K562 (cell line): ENCODE data around the gene TSPOAP1. TPM values are rescaled to one million over a fixed set of nuclear protein-coding genes. Genes with fewer than 3 reads are reported as not detected.
A peak's percentile ranks its signal among the peaks of the same experiment; 100 is the strongest.

ENCODE experiments used
- ATAC-seq: fragments of 200-7000 bp; cut with Tn5 transposase; 3 replicates; pipeline ENCODE4 v1.9.1; 2020; ENCODE audit warnings: moderate library complexity
- BruUV-seq: library from RNA; stranded (reverse); fragments of 400-500 nt; replicated peaks from 2 replicates; lab custom pipeline; 2021; lab: Mats Ljungman, UMichigan
- CTCF ChIA-PET: fragments of 300-600 bp; formaldehyde crosslinking; extraction: SDS; loops from one replicate; lab custom pipeline; 2021; ENCODE audit warnings: low intra/inter-chr PET ratio; lab: Yijun Ruan, JAX
- POLR2A ChIA-PET: fragments of 300-600, 350-650 bp; sonication (Branson Sonifier 250); formaldehyde crosslinking; extraction: SDS; loops from one replicate; lab custom pipeline; 2021; ENCODE audit warnings: antibody characterized with exemption, inconsistent platforms; lab: Yijun Ruan, JAX
- DNase-seq, 4 experiments: peaks; one replicate each; pipeline versions ENCODE4 v3.0.0 to v3.0.0-alpha.2; 2011 to 2018; ENCODE audit warnings: low spot score in 3 of 4, mixed read lengths in 3 of 4; ENCODE audit errors: extremely low read depth in 1 of 4
- FAIRE-seq: peaks from 2 replicates; lab custom pipeline; 2011; peaks lifted over from hg19 to GRCh38; lab: Jason Lieb, UNC
- H2AFZ ChIP-seq: 2 replicates; pipeline ENCODE4 v1.6.0; 2011; ENCODE audit warnings: low read depth, low read length, control low read depth, inconsistent platforms
- H3K27ac ChIP-seq: fragments of 200-600 bp; 3 replicates; pipeline ENCODE4 v1.8.0; 2011; ENCODE audit warnings: low read depth, mild to moderate bottlenecking, control low read depth, inconsistent platforms, low read length, moderate library complexity, mixed read lengths; ENCODE audit errors: extremely low read depth
- H3K27me3 ChIP-seq, 2 experiments: fragments of 300-600 bp in 1 of 2; 2 replicates in 1 of 2; 3 replicates in 1 of 2; pipeline versions ENCODE4 v1.6.0 to v1.8.0; 2011; ENCODE audit warnings: inconsistent platforms in 2 of 2, low read length in 2 of 2, mild to moderate bottlenecking in 1 of 2, mixed read lengths in 1 of 2, moderate library complexity in 1 of 2; ENCODE audit not compliant: control insufficient read depth in 2 of 2, insufficient read depth in 2 of 2
- H3K36me3 ChIP-seq: fragments of 300-600 bp; 3 replicates; pipeline ENCODE4 v1.8.0; 2011; ENCODE audit warnings: mild to moderate bottlenecking, low read length, inconsistent platforms; ENCODE audit not compliant: control insufficient read depth, insufficient read depth
- H3K4me1 ChIP-seq, 2 experiments: fragments of 200-600 bp in 1 of 2; replicated peaks in 1 of 2; 2 replicates in 1 of 2; 3 replicates in 1 of 2; pipeline versions ENCODE4 v1.5.1 to v1.8.0; 2011; ENCODE audit warnings: inconsistent platforms in 2 of 2, low read length in 2 of 2, mild to moderate bottlenecking in 1 of 2, mixed read lengths in 1 of 2, moderate library complexity in 1 of 2; ENCODE audit not compliant: control insufficient read depth in 2 of 2, insufficient read depth in 2 of 2
- H3K4me2 ChIP-seq: 2 replicates; pipeline ENCODE4 v1.6.1; 2011; ENCODE audit warnings: low read length, control low read depth, inconsistent platforms, mixed read lengths; ENCODE audit not compliant: insufficient read depth
- H3K4me3 ChIP-seq: fragments of 200-600 bp; sonication (generic), shearing (Covaris generic); 2 replicates; pipeline ENCODE4 v1.5.1; 2016; ENCODE audit warnings: control low read depth, inconsistent platforms
- H3K79me2 ChIP-seq: fragments of 200-600 bp; 3 replicates; pipeline ENCODE4 v1.8.0; 2011; ENCODE audit warnings: low read length, inconsistent platforms; ENCODE audit not compliant: control insufficient read depth, insufficient read depth
- H3K9ac ChIP-seq, 2 experiments: 2 replicates each; pipeline versions ENCODE4 v1.6.0 to v1.6.1; 2011; ENCODE audit warnings: low read depth in 2 of 2, low read length in 2 of 2, control low read depth in 1 of 2, inconsistent platforms in 1 of 2, mild to moderate bottlenecking in 1 of 2, mixed read lengths in 1 of 2; ENCODE audit not compliant: insufficient read depth in 1 of 2
- H3K9me1 ChIP-seq: one replicate; pipeline ENCODE4 v1.6.0; 2011; ENCODE audit warnings: inconsistent platforms, mild to moderate bottlenecking, low read length, moderate library complexity; ENCODE audit not compliant: control insufficient read depth, insufficient read depth
- H3K9me3 ChIP-seq: replicated peaks from 2 replicates; pipeline ENCODE4 v1.5.1; 2011; ENCODE audit warnings: low read depth, low read length, inconsistent platforms; ENCODE audit not compliant: control insufficient read depth, insufficient read depth
- H4K20me1 ChIP-seq: replicated peaks from 2 replicates; pipeline ENCODE4 v1.6.1; 2011; ENCODE audit warnings: low read length, inconsistent platforms, mixed read lengths; ENCODE audit not compliant: control insufficient read depth, insufficient read depth
- BCOR ChIP-seq: fragments of 450-650 bp; IDR thresholded peaks from 2 replicates; pipeline ENCODE4 v1.6.1; 2016
- BRD4 ChIP-seq: fragments of 200-600 bp; sonication (generic); IDR thresholded peaks from 2 replicates; pipeline ENCODE4 v1.6.1; 2017; ENCODE audit warnings: inconsistent platforms
- DDX20 ChIP-seq: fragments of 450-650 bp; IDR thresholded peaks from 2 replicates; pipeline ENCODE4 v1.6.1; 2016; ENCODE audit warnings: missing genetic modification characterization, low read depth, mild to moderate bottlenecking, missing compliant biosample characterization, moderate library complexity
- DPF2 ChIP-seq: fragments of 450-650 bp; IDR thresholded peaks from 2 replicates; pipeline ENCODE4 v1.6.1; 2016
- EGR1 ChIP-seq: fragments of 450-650 bp; conservative IDR thresholded peaks from 2 replicates; pipeline ENCODE4 v1.6.1; 2017; ENCODE audit warnings: mild to moderate bottlenecking
- MAFK ChIP-seq: IDR thresholded peaks from 2 replicates; pipeline ENCODE4 v1.6.1; 2011; ENCODE audit warnings: low read length, improper control_type of control experiment
- PHB2 ChIP-seq: fragments of 450-650 bp; IDR thresholded peaks from 2 replicates; pipeline ENCODE4 v1.6.1; 2017; ENCODE audit warnings: low read depth
- RBM25 ChIP-seq: fragments of 200-400 bp; formaldehyde crosslinking; IDR thresholded peaks from 2 replicates; pipeline ENCODE4 v1.6.1; 2018; ENCODE audit warnings: low read length, low read depth, moderate library complexity; ENCODE audit not compliant: severe bottlenecking
- SREBF2 ChIP-seq: sonication (generic); formaldehyde crosslinking; IDR thresholded peaks from 2 replicates; pipeline ENCODE4 v1.4.0; 2020; ENCODE audit warnings: mild to moderate bottlenecking, missing genetic modification reagents
- ZNF584 ChIP-seq: fragments of 200-800 bp; sonication (Bioruptor generic); IDR thresholded peaks from 2 replicates; pipeline ENCODE4 v1.6.1; 2016; ENCODE audit warnings: low read depth, mild to moderate bottlenecking, missing genetic modification characterization, missing compliant biosample characterization
- WGBS: fragments of 100-300 bp; shearing (Covaris generic); methylation state at CpG from one replicate; pipeline ENCODE4 v1.1.6; 2016; ENCODE audit warnings: low coverage, mixed read lengths; ENCODE audit not compliant: insufficient coverage; ENCODE audit errors: missing lambda C conversion rate; 5-methylcytosine and 5-hydroxymethylcytosine counted together
- in situ Hi-C: fragments of 300-500 bp; cut with MboI; formaldehyde crosslinking; loops from 4 replicates; pipeline ENCODE4 v1.15.0; 2018; ENCODE audit warnings: inconsistent platforms, mixed read lengths
- intact Hi-C: fragments of 100-400 bp; cut with micrococcal nuclease; formaldehyde crosslinking; loops from 2 replicates; pipeline ENCODE4 v1.14.2; 2022
- polyA plus RNA-seq, 8 experiments: library from polyadenylated mRNA; depleted of rRNA in 4 of 8; stranded (reverse) in 5 of 8; unstranded in 3 of 8; fragments of >200 nt; fragmentation: Nextera tagmentation in 2 of 8; fragmentation: Illumina TruSeq in 1 of 8; extraction: Ambion mirVana in 2 of 8; extraction: Trizol in 1 of 8; gene quantifications; 2 replicates each; pipeline versions ENCODE4 v1.2.1 to v1.2.3, GENCODE V29; 2011 to 2014; ENCODE audit warnings: inconsistent platforms in 1 of 8, missing spikeins in 1 of 8
- total RNA-seq, 7 experiments: library from RNA; depleted of rRNA in 6 of 7; stranded (reverse); fragments of >200 nt in 6 of 7; fragmentation: Illumina TruSeq in 2 of 7; extraction: Trizol in 2 of 7; gene quantifications; 2 replicates each; pipeline versions ENCODE4 v1.2.1 to v1.2.3, GENCODE V29; 2011 to 2021; ENCODE audit warnings: low replicate concordance in 1 of 7
- TF ChIP-seq, protein P1 (sequence below): fragments of 250-450 bp; sonication (Bioruptor Pico); IDR thresholded peaks from 2 replicates; pipeline ENCODE4 v1.5.0; 2021; ENCODE audit warnings: mild to moderate bottlenecking, moderate library complexity
- TF ChIP-seq, protein P2 (sequence below): fragments of 250-450 bp; sonication (Bioruptor Pico); IDR thresholded peaks from 2 replicates; pipeline ENCODE4 v1.6.1; 2021; ENCODE audit warnings: mild to moderate bottlenecking
- TF ChIP-seq, protein P3 (sequence below): fragments of 250-450 bp; sonication (Bioruptor Pico); IDR thresholded peaks from 2 replicates; pipeline ENCODE4 v1.4.0; 2020
- TF ChIP-seq, protein P4 (sequence below): sonication (generic); formaldehyde crosslinking; IDR thresholded peaks from 2 replicates; pipeline ENCODE4 v1.8.1; 2023; ENCODE audit warnings: mild to moderate bottlenecking, missing genetic modification reagents

TSPOAP1 gene
- total and polyA plus RNA-seq, 9 of the 15 experiments (the other 6 are each of a cell fraction or from before 2014, with no cell fraction given): 0.87 to 3.9 (median 1.8) TPM; not detected in 2

DNA sequence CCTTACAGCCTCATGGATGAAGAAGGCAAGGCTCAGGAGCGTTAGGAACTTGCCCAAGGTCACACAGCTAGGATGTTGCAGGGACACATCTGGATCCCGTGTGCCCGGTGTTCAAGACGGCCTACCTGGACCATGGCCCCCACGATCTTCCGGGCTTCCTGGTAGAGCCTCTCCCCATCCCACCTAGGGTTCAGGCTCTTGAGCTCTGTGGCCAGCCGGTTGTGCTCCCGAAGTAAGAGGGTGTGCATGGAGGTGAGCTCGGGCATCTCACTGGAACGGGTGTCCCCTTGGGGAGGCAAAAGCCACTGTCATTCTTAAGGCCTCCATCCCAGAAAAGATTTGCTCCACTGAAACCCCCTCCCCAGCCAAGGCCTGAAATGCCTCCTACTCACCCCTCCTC is 53.2 kb downstream of the TSPOAP1 start (continued):
- TF ChIP-seq, protein P1, sequence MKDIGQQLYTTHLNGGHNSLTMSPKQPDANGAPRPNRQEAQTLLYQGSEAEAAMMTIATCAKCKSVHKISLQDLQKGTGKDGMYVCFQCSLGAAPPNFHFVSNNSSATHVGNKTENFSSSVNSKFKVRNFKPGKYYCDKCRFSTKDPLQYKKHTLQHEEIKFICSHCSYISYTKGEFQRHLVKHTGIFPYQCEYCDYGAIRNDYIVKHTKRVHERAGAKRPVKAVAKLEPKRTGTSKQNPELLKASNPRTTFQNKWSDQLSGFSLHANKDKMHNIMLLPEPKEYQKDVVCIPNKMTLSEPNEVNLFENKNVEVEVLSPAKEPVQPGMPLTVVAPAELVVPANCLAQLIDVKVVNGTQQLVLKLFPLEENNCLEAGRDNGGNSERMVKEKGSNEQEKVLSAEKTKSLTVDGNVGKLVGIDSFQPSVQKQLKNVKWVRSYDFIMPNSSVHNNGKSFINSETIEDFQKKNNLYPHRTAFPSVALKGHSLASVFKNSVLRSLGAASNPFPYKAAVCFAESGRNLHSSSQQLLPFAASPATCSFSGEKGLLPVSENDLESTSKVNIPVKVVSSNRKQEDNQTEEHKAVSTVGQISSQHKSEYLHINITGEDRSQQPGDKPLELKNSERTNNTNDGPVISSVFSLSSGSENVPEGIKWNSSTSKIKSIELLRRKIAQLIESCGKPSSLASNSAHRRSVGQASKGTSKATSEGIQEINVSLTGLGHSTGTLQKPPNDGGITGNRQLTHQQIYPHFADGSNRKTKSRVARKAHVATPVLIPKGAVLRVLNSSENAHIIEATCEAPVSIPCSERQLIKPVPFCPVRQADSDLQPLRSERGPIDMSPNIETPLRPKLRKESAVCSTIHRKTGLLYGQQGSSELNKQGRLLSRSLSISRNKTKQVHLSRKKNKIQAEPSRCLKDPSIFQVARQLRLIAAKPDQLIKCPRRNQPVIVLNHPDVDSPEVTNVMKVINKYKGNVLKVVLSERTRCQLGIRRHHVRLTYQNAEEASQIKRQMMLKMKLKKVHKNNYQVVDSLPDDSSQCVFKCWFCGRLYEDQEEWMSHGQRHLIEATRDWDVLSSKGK (CRISPR knock-in tag): no peak
- no peak for TF ChIP-seq BRD4

DNA sequence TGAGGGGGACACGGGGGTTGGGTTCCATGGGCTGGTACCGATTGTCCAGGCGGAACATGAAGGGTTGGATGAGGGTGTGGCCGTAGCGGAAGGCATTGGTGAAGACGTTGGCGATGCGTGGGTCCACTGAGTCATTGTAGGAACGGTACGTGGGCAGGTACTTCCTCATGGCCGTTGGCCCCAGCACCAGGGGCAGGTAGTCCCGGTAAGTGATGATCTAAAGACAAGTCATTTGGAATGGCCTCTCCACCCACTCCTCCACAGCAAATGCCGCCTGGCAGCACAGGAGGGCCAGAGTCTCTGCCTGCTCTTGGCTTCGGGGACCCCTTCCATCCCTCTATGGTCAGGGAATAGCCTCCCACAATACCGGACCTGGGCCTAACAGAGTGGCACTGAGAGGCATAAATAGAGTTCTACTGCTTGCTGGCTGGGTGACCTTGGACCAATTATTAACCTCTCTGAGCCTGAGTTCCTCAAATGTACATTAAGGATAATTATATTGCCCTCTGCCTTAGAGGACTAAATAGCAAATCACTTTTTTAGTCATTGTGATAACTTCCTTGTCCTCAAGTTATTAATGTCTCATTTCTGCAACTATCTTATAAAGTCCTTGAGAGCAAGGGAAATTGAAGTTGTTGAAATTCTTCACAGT is 55.0 kb downstream of the TSPOAP1 start:
- Histone ChIP-seq H3K27ac (no peak overlapping the region), H3K79me2 (no peaks in the 10 kb centered on the region), H3K36me3 (no peaks in the 10 kb centered on the region), H3K9ac (no peak overlapping the region), H2AFZ (no peak overlapping the region), H3K4me1 (peaks cover 5 to 15% of the 10 kb centered on the region in 2 experiments; a peak in 3 of 5 replicates), H3K4me2 (no peak overlapping the region), H3K9me3 (no peaks in the 10 kb centered on the region), H4K20me1 (peaks cover 8% of the 10 kb centered on the region), H3K9me1 (no peaks in the 10 kb centered on the region), H3K4me3 (no peak overlapping the region), H3K27me3 (peaks cover 28 to 81% of the 10 kb centered on the region in 2 experiments; a peak in 4 of 5 replicates)
- no peak for ATAC-seq
- POLR2A ChIA-PET: no interaction called here
- WGBS: 12% methylated on average over 15 of the region's 15 CpGs
- intact Hi-C loops (no loop called here), in situ Hi-C loops (no loop called here)
- no peak for FAIRE-seq
- DNase-seq: peak in 2 of 4 experiments; percentile 5 to 6
- CTCF ChIA-PET: no interaction called here
- no TSS peak for BruUV-seq
- TF ChIP-seq, protein P2, sequence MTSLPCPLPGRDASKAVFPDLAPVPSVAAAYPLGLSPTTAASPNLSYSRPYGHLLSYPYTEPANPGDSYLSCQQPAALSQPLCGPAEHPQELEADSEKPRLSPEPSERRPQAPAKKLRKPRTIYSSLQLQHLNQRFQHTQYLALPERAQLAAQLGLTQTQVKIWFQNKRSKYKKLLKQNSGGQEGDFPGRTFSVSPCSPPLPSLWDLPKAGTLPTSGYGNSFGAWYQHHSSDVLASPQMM: no peak
- TF ChIP-seq SREBF2 (CRISPR knock-in tag): no peak
- peak; percentile 52 for TF ChIP-seq EGR1
- peak; percentile 53 for TF ChIP-seq RBM25
- TF ChIP-seq ZNF584 (CRISPR knock-in tag): no peak
- TF ChIP-seq, protein P3, sequence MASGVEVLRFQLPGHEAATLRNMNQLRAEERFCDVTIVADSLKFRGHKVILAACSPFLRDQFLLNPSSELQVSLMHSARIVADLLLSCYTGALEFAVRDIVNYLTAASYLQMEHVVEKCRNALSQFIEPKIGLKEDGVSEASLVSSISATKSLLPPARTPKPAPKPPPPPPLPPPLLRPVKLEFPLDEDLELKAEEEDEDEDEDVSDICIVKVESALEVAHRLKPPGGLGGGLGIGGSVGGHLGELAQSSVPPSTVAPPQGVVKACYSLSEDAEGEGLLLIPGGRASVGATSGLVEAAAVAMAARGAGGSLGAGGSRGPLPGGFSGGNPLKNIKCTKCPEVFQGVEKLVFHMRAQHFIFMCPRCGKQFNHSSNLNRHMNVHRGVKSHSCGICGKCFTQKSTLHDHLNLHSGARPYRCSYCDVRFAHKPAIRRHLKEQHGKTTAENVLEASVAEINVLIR (CRISPR knock-in tag): no peak
- TF ChIP-seq DDX20 (tag): no peak
- no peak for TF ChIP-seq PHB2
- TF ChIP-seq DPF2: no peak
- TF ChIP-seq MAFK: no peak
- TF ChIP-seq BCOR: peak; percentile 49; the same call in 1 of the 2 replicates
- TF ChIP-seq, protein P4, sequence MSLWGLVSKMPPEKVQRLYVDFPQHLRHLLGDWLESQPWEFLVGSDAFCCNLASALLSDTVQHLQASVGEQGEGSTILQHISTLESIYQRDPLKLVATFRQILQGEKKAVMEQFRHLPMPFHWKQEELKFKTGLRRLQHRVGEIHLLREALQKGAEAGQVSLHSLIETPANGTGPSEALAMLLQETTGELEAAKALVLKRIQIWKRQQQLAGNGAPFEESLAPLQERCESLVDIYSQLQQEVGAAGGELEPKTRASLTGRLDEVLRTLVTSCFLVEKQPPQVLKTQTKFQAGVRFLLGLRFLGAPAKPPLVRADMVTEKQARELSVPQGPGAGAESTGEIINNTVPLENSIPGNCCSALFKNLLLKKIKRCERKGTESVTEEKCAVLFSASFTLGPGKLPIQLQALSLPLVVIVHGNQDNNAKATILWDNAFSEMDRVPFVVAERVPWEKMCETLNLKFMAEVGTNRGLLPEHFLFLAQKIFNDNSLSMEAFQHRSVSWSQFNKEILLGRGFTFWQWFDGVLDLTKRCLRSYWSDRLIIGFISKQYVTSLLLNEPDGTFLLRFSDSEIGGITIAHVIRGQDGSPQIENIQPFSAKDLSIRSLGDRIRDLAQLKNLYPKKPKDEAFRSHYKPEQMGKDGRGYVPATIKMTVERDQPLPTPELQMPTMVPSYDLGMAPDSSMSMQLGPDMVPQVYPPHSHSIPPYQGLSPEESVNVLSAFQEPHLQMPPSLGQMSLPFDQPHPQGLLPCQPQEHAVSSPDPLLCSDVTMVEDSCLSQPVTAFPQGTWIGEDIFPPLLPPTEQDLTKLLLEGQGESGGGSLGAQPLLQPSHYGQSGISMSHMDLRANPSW: no peak
